H54 (cell line): ENCODE results near the gene SOX10.
"Not testable (repeated sequence)": the region's sequence is repeated elsewhere in the genome, so short reads cannot be mapped to it uniquely, and the experiment has no call there.

Source experiments
- DNase-seq: peaks from one replicate; pipeline ENCODE4 v3.0.0; 2011; ENCODE audit warnings: low spot score, mixed read lengths; ENCODE audit not compliant: insufficient read length
- FAIRE-seq: peaks from 3 replicates; lab custom pipeline; 2011; peaks lifted over from hg19 to GRCh38; lab: Jason Lieb, UNC
- POLR2A ChIP-seq: IDR thresholded peaks from 2 replicates; pipeline ENCODE4 v1.6.1; 2011; ENCODE audit warnings: low read depth, mild to moderate bottlenecking, low read length

SOX10 gene

GRCh38 chr22:37986371-37986770, 2.0 kb upstream of the SOX10 start:
- DNase-seq: no peak
- no peak for FAIRE-seq
- no peak for TF ChIP-seq POLR2A

- no peak for TF ChIP-seq POLR2A
- FAIRE-seq (no peak), DNase-seq (no peak)
Measured at GRCh38 chr22:37985751-37986281, 1.5 kb upstream of the SOX10 start.

GRCh38 chr22:37985050-37985585, 763 bp upstream of the SOX10 start:
- TF ChIP-seq POLR2A: no peak
- DNase-seq (no peak), FAIRE-seq (no peak)

- FAIRE-seq (no peak), DNase-seq (no peak)
- TF ChIP-seq POLR2A: no peak
Measured at GRCh38 chr22:37982938-37983859, 1.2 kb downstream of the SOX10 start.

- TF ChIP-seq POLR2A: no peak
- FAIRE-seq (no peak), DNase-seq (no peak)
Measured at GRCh38 chr22:37982151-37982785, 2.1 kb downstream of the SOX10 start.

- DNase-seq (no peak), FAIRE-seq (no peak)
- TF ChIP-seq POLR2A: no peak
Measured at GRCh38 chr22:37981282-37982011, 2.9 kb downstream of the SOX10 start.

GRCh38 chr22:37979782-37980181, 4.6 kb downstream of the SOX10 start:
- DNase-seq: no peak
- no peak for FAIRE-seq

GRCh38 chr22:37976547-37976946, 7.8 kb downstream of the SOX10 start:
- FAIRE-seq: no peak
- TF ChIP-seq POLR2A: no peak
- DNase-seq: no peak

More at GRCh38 chr22:37979782-37980181, 4.6 kb downstream of the SOX10 start:
- TF ChIP-seq POLR2A: no peak

DNA sequence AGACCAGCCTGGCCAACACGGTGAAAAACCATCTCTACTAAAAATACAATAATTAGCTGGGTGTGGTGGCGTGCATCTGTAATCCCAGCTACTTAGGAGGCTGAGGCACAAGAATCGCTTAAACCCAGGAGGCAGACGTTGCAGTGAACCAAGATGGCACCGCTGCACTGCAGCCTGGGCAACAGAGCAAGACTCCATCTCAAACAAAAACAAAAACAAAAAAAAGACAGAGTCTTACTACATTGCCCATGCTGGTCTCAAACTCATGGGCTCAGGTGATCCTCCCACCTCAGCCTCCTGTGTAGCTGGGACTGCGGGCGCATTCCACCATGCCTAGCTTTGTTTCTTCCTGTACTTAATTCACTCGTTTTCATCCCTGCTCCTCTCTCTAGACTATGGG, 8.3 kb downstream of the SOX10 start:
- not testable (repeated sequence) for DNase-seq, FAIRE-seq

DNA sequence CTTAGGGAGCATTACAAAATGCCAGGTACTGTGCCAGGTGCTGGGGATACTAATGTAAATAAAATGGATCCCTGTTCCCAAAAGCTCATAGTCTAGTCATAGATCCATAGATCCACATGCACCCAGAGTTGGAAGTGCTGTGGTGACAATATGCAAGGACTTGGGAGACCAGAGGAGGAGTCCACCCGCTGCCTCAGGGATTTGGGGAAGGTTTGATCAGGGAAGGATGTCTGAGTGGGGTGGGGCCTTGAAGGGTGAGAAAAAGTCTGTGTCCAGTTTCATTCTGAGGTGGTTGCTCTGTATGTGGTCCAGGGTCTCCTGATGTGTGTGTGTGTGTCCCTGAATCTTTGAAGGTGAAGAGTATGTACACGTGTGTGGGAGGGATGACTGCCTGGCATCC, 9.2 kb downstream of the SOX10 start:
- TF ChIP-seq POLR2A: no peak
- no peak for DNase-seq
- FAIRE-seq: no peak

DNA sequence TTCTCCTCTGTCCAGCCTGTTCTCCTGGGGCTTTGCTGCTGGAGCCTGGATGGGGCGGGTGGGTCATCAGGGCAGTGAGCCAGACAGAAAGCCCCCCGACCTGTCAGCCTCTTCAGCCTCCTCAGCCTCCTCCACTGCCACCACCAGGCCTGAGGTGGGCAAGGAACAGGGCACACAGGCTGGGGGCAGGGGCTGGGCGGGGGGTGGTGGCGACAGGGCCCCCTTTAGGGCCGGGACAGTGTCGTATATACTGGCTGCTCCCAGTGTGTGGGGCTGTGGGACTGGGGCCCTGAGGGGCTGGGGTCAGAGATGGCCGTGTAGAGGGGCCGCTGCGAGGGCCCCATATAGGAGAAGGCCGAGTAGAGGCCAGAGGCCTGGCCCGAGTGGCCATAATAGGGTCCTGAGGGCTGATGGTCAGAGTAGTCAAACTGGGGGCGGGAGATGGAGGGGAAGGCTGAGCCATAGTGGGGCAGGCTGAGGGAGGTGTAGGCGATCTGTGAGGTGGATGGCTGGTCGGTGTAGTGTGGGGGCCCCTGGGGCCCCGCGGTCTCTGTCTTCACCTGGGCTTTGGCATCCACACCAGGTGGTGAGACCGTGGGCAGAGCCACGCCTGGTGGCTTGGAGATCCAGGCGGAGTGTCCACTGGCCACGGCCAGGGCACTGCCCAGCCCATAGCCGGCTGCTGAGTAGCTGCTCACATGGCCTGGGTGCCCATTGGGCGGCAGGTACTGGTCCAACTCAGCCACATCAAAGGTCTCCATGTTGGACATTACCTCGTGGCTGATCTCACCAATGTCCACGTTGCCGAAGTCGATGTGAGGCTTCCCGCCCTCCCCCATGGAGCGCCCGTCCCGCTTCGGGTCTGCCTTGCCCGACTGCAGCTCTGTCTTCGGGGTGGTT, 10.8 kb downstream of the SOX10 start:
- no peak for DNase-seq
- no peak for TF ChIP-seq POLR2A
- no peak for FAIRE-seq

DNA sequence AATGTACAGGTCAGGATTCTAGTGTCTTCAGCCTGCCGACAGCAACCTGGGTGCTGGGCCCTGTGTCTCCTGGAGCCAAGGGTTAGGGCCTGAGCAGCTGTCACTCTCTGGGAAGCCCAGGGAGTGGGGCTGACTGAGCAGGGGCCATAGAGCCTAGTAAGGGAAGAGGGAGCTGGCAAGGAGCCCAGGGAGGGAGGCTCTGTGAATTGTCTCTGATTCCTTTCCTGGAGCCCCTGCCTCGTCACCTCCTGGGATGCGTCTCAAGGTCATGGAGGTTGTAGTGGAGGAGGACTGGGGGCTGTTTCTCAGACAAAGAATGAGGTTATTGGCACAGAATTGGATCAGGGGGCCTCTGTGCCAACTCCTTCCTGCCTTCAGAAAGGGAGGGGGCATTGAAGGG, 11.8 kb downstream of the SOX10 start:
- TF ChIP-seq POLR2A: no peak
- no peak for FAIRE-seq
- no peak for DNase-seq
